ENCODE results near the gene TBC1D24.

- TF ChIP-seq, protein P1, sequence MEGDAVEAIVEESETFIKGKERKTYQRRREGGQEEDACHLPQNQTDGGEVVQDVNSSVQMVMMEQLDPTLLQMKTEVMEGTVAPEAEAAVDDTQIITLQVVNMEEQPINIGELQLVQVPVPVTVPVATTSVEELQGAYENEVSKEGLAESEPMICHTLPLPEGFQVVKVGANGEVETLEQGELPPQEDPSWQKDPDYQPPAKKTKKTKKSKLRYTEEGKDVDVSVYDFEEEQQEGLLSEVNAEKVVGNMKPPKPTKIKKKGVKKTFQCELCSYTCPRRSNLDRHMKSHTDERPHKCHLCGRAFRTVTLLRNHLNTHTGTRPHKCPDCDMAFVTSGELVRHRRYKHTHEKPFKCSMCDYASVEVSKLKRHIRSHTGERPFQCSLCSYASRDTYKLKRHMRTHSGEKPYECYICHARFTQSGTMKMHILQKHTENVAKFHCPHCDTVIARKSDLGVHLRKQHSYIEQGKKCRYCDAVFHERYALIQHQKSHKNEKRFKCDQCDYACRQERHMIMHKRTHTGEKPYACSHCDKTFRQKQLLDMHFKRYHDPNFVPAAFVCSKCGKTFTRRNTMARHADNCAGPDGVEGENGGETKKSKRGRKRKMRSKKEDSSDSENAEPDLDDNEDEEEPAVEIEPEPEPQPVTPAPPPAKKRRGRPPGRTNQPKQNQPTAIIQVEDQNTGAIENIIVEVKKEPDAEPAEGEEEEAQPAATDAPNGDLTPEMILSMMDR (IDR thresholded peaks at IDR 0.05; ENCODE audit: low read length), result no peak
- peak; percentile 77 for TF ChIP-seq EZH2 (optimal IDR thresholded peaks at IDR 0.05; ENCODE audit: low read depth, low read length)
Measured at GRCh38 chr16:2468233-2468724, 6.6 kb upstream of the TBC1D24 start.

Measured in MM.1S (cell line).